GM19372 (cell line): ENCODE measurements around the gene VSIG4.
A peak's percentile ranks its signal among the peaks of the same experiment; 100 is the strongest.

ENCODE experiments used
- ATAC-seq: cut with Tn5 transposase; IDR thresholded peaks from one replicate; pipeline ENCODE4 v1.9.1; 2021; ENCODE audit warnings: mild to moderate bottlenecking, low read depth, moderate library complexity; ENCODE audit not compliant: unreplicated experiment

VSIG4 gene

DNA sequence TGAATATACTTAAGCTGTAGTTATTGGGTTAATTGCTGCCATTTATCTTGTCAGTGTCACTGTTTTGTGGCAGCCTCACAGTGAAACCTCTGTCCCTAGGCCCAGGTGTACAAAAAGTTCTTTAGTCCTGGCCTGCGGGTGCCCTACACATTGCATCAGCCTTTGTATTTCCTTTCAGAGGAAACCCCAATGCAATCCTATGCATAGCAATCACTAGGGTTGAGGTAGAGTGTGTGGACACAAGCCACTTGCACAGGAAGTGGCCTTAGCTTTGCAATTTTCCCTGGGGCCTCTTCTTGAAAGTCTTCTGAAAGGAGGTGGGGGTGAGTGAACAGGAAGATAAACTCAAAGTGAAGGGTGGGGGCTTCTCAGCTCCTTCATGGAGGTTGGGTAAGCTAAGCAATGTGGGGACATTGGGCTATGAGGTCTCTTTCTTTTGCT, 27.8 kb downstream of the VSIG4 start:
- ATAC-seq: peak; percentile 42

DNA sequence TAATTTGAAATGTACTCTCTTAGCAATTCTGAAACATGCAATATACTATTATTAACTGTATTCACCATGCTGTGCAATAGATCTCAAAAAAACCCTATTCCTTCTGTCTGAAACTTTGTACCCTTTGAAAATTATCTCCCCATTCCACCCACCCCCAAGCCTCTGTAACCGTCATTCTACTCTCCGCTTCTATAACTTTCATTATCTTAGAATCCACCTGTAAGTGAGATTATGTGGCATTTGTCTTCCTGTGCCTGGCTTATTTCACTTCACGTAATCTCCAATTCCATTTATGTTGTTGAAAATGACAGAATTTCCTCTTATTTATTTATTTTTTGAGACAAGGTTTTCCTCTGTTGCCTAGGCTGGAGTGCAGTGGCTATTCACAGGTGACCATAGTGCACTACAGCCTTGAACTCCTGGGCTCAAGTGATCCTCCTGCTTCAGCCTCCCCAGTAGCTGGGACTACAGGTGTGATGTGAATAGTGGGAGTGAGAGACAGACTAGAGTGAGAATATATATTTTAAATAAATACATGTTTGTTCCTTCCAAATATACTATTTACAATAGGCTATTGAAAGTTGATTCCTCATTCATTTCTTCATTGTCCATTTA, 30.5 kb downstream of the VSIG4 start:
- no peak for ATAC-seq

- no peak for ATAC-seq
These were observed 31.4 kb downstream of the VSIG4 start for GRCh38 chrX:66008328-66008970.

GRCh38 chrX:66007851-66008250, 32.0 kb downstream of the VSIG4 start:
- ATAC-seq: no peak

GRCh38 chrX:66005830-66006449, 33.9 kb downstream of the VSIG4 start:
- ATAC-seq: no peak

GRCh38 chrX:66004928-66005829, 34.7 kb downstream of the VSIG4 start:
- no peak for ATAC-seq

DNA sequence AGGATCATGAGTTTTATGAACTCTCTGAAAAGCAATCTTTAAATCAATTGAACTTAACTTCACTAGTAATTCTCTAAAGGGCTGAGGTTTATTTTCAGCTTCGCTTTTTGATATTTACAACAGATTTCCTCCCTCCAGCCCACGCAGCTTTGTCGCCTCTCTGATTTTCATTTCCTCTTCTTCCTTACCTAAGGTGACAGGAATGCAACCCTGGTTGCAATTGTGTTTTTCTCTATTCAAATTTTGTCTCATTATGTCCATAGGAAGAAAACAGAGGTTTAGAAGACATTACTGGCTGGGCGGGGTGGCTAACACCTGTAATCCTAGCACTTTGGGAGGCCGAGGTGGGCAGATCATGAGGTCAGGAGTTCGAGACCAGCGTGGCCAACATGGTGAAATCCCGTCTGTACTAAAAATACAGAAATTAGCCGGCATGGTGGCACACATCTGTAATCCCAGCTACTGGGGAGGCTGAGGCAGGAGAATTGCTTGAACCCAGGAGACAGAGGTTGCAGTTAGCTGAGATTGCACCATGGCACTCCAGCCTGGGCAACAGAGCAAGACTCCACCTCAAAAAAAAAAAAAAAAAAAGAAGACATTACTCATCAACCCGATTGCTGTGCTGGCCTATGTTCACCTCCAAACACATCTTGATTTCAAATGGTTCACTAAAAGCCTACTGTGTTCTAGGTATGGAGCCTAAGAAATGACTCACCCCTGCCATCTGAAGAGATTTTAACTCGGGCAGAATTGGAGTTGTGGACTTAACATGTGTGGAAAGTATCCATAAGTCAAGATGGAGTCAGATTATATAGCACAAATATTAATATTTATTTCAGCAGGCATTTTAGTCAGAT, 36.8 kb downstream of the VSIG4 start:
- peak; percentile 56 for ATAC-seq

- ATAC-seq: no peak
These were observed 38.3 kb downstream of the VSIG4 start for GRCh38 chrX:66001596-66001995.

DNA sequence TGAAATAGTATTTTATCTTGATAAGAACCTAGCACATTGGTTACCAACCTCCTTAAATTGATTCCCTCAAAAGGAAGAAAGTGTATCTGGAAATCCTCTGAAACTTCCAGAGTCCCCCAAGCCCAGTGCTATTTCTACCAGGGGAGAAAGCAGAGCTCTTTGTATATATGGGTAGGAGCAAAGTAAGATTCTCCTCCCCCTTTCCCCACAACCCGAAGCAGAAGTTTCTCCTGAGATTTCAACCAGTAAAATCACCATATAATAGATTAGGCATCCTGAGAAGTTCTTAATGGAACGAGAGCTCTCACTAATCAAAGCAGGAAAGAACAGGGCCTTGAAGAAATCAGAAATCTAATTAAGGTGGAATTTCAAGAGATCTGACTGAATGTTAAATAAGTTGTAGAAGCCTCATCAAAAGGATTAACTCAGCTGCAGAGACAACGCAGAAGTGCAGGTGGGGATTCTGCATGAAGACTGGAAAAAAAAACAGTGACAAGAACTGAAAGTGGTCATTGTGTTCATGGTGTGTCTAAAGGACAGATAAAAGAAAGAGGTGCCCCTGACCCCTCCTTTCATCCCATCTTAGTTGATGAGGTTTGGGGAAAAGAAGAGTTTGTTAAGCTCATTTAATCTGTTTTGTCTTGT, 39.1 kb downstream of the VSIG4 start:
- ATAC-seq: no peak

DNA sequence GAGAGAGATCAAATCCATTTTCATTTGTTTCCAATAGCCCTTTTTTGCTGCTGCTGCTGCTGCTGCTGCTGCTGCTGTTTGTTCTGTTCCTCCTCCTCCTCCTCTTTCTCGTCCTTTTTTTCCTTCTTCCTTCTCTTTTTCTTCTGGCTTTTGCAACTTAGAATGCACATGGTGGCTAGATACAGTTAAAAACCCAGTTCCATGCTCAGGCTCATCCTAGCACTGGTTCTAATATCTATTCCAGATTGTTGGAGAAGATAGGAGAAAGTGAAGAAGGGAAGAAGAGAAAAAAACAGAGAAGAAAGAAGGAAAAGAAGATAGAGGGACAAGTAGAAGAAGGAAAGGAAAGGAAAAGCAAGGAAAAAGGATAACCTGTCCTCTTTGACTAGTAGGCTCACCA, 39.7 kb downstream of the VSIG4 start:
- ATAC-seq: no peak

- ATAC-seq: no peak
These were observed 40.2 kb downstream of the VSIG4 start for GRCh38 chrX:65999563-66000148.

DNA sequence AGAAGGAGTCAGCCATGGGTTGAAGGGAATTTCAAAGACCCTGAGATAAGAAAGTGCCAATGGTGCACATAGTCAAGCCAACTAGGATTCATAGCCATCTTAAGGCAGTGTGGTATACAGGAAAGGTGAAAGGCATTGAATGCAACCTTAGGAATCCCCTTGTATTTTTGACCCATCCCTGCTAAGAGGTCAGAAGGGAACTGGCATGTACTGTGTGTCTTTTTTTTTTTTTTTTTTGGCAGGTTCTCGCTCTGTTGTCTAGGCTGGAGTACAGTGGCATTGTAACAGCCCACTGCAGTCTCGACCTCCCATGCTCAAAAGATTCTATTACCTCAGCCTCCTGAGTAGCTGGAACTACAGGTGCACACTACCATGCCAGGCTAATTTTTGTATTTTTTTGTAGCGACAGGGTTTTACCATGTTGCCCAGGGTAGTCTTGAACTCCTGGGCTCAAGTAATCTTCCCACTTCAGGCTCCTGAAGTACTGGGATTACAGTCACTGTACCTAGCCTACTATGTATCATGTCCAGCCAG, 40.8 kb downstream of the VSIG4 start:
- no peak for ATAC-seq

DNA sequence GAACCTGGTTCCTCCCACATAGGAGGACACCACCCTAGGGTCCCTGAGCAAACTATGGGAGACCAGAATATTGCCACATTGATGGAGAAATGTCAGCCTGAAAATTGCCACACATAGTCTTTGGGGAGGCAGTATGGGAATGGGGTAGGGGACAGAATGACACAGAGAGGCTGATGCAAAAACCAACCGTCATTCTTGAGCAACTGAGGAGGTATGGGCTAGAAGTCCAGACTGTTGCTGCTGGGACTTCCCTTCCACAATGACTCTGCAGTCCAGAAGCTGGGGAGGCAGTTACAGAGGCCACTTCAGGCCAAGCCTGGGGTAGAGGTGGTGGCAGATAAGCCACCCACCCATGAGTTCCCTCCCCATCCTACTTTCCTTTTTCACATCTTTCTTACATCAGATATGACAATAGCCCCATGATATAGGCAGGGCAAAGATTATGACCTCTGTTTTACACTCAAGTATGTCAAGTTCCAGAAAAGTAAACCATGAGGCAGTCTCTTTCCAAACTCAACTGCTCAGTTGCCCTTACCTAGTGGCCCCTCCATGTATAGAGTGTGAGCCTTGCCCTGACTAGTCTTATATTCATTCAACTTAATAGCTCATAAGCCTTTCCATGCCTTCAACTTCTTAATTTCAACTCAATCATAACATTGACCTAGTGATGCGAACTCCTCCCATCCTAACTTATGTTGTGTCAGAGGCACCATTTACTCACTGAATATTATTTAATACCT, 41.7 kb downstream of the VSIG4 start:
- ATAC-seq: no peak

GRCh38 chrX:65994519-65995506, 45.1 kb downstream of the VSIG4 start:
- no peak for ATAC-seq

- no peak for ATAC-seq
These were observed 45.9 kb downstream of the VSIG4 start for GRCh38 chrX:65993915-65994460.

- no peak for ATAC-seq
These were observed 46.5 kb downstream of the VSIG4 start for GRCh38 chrX:65993332-65993731.

DNA sequence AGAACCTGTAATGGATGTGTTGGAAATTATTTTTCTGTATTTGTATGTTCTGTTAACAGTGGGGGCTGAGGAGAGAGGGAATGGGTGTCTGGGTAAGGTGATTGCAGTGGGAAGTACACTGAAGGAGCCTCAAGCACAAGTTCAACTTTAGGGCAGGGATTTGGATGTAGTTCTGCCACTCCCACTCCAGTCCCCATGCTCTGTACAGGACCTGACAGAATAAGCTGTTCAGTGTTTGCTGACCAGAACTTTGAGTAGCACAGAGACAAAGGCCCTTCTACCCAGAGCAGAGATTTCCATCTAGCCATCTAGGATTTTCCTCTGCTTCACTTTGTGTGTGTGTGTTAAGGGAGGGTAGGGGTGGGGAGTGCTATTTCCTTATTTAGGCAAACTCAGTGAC, 49.2 kb downstream of the VSIG4 start:
- ATAC-seq: no peak
